SK-N-SH (cell line): ENCODE data around the gene SELENOP. TPM values are rescaled to one million over a fixed set of nuclear protein-coding genes. Genes with fewer than 3 reads are reported as not detected.

Source experiments
- CTCF ChIA-PET: fragments of 300-600, 350-600 bp; formaldehyde crosslinking; extraction: SDS; loops from one replicate; lab custom pipeline; 2021; lab: Yijun Ruan, JAX
- POLR2A ChIA-PET: fragments of 350-600 bp; sonication (Branson Sonifier 250); formaldehyde crosslinking; extraction: SDS; loops from one replicate; lab custom pipeline; 2020; ENCODE audit warnings: antibody characterized with exemption, inconsistent platforms; lab: Yijun Ruan, JAX
- DNase-seq: peaks from one replicate; pipeline ENCODE4 v3.0.0; 2012
- H2AFZ ChIP-seq: fragments of 200-600 bp; sonication (generic); 2 replicates; pipeline ENCODE4 v1.8.1; 2016; ENCODE audit warnings: antibody characterized with exemption, mild to moderate bottlenecking, low read depth
- H3F3A ChIP-seq: fragments of 200-600 bp; sonication (generic); replicated peaks from 2 replicates; pipeline ENCODE3; 2016; ENCODE audit warnings: antibody characterized with exemption, mild to moderate bottlenecking; ENCODE audit not compliant: insufficient read depth
- H3K27ac ChIP-seq, 2 experiments: fragments of 200-500 bp in 1 of 2; fragments of 200-600 bp in 1 of 2; sonication (Bioruptor generic) in 1 of 2; sonication (generic), shearing (Covaris generic) in 1 of 2; 2 replicates each; pipeline versions ENCODE4 v1.5.1 to v1.6.1; 2014 to 2016; ENCODE audit warnings: low read depth in 2 of 2, inconsistent platforms in 1 of 2, low read length in 1 of 2, mild to moderate bottlenecking in 1 of 2, mixed read lengths in 1 of 2
- H3K27me3 ChIP-seq: fragments of 200-600 bp; sonication (generic), shearing (Covaris generic); 2 replicates; pipeline ENCODE4 v1.6.1; 2016; ENCODE audit warnings: mixed run types; ENCODE audit not compliant: insufficient read depth
- H3K36me3 ChIP-seq, 2 experiments: fragments of 200-500 bp in 1 of 2; fragments of 200-600 bp in 1 of 2; sonication (Bioruptor generic) in 1 of 2; sonication (generic) in 1 of 2; replicated peaks in 1 of 2; 2 replicates each; pipeline versions ENCODE3 to v1.5.1; 2014 to 2016; ENCODE audit warnings: low read length in 1 of 2, mild to moderate bottlenecking in 1 of 2; ENCODE audit not compliant: insufficient read depth in 2 of 2, control insufficient read depth in 1 of 2
- H3K4me1 ChIP-seq, 2 experiments: fragments of 200-500 bp in 1 of 2; fragments of 200-600 bp in 1 of 2; sonication (Bioruptor generic) in 1 of 2; sonication (generic), shearing (Covaris generic) in 1 of 2; 2 replicates each; pipeline versions ENCODE4 v1.5.1 to v1.6.1; 2014 to 2016; ENCODE audit warnings: low read depth in 1 of 2, low read length in 1 of 2, mixed run types in 1 of 2; ENCODE audit not compliant: insufficient read depth in 2 of 2, control insufficient read depth in 1 of 2
- H3K4me2 ChIP-seq: fragments of 200-600 bp; sonication (generic), shearing (Covaris generic); 2 replicates; pipeline ENCODE4 v1.6.1; 2017; ENCODE audit warnings: mixed run types
- H3K4me3 ChIP-seq, 2 experiments: fragments of 200-500 bp in 1 of 2; fragments of 200-600 bp in 1 of 2; sonication (Bioruptor generic) in 1 of 2; sonication (generic), shearing (Covaris generic) in 1 of 2; 2 replicates each; pipeline versions ENCODE4 v1.5.1 to v1.8.1; 2014 to 2016; ENCODE audit warnings: low read depth in 2 of 2, inconsistent platforms in 1 of 2, low read length in 1 of 2, mild to moderate bottlenecking in 1 of 2, mixed read lengths in 1 of 2, moderate library complexity in 1 of 2
- H3K79me2 ChIP-seq: fragments of 200-600 bp; sonication (generic); 2 replicates; pipeline ENCODE4 v1.8.1; 2017; ENCODE audit warnings: mild to moderate bottlenecking; ENCODE audit not compliant: insufficient read depth
- H3K9ac ChIP-seq: fragments of 200-600 bp; sonication (generic); 2 replicates; pipeline ENCODE4 v1.6.1; 2017; ENCODE audit warnings: mixed run types
- H3K9me2 ChIP-seq: fragments of 200-600 bp; sonication (generic); 2 replicates; pipeline ENCODE4 v1.6.1; 2017; ENCODE audit warnings: mixed run types
- H3K9me3 ChIP-seq: fragments of 200-600 bp; sonication (generic); 2 replicates; pipeline ENCODE4 v1.6.1; 2017; ENCODE audit warnings: mixed run types, mild to moderate bottlenecking, moderate library complexity
- H4K20me1 ChIP-seq: fragments of 200-600 bp; sonication (generic); 2 replicates; pipeline ENCODE4 v1.6.1; 2017; ENCODE audit warnings: mild to moderate bottlenecking, mixed run types; ENCODE audit not compliant: insufficient read depth
- CHD2 ChIP-seq: fragments of 150-350 bp; IDR thresholded peaks from 2 replicates; pipeline ENCODE4 v1.6.1; 2018; ENCODE audit warnings: low read length; ENCODE audit not compliant: partially characterized antibody
- FOSL2 ChIP-seq: IDR thresholded peaks from 2 replicates; pipeline ENCODE4 v1.4.0; 2012; ENCODE audit warnings: low read depth, mild to moderate bottlenecking, moderate library complexity, borderline replicate concordance
- GABPA ChIP-seq: IDR thresholded peaks from 2 replicates; pipeline ENCODE4 v1.4.0; 2012; ENCODE audit warnings: low read depth, mild to moderate bottlenecking
- GATA2 ChIP-seq: sonication (generic); formaldehyde crosslinking; IDR thresholded peaks from 2 replicates; pipeline ENCODE4 v1.5.0; 2020; ENCODE audit warnings: mild to moderate bottlenecking, missing genetic modification reagents
- JUND ChIP-seq: IDR thresholded peaks from 2 replicates; pipeline ENCODE4 v1.4.0; 2012
- MXI1 ChIP-seq: IDR thresholded peaks from 2 replicates; pipeline ENCODE4 v1.6.1; 2012; ENCODE audit warnings: mild to moderate bottlenecking, low read depth, low read length, improper control_type of control experiment
- NRF1 ChIP-seq: IDR thresholded peaks from 2 replicates; pipeline ENCODE4 v1.6.1; 2012; ENCODE audit warnings: low read depth, mild to moderate bottlenecking, low read length
- RAD21 ChIP-seq: IDR thresholded peaks from 2 replicates; pipeline ENCODE4 v1.6.1; 2012; ENCODE audit warnings: mild to moderate bottlenecking, low read length
- RCOR1 ChIP-seq: fragments of 150-350 bp; IDR thresholded peaks from 2 replicates; pipeline ENCODE4 v1.6.1; 2017; ENCODE audit warnings: antibody characterized with exemption, low read length
- TAF1 ChIP-seq: IDR thresholded peaks from 2 replicates; pipeline ENCODE4 v1.6.1; 2012; ENCODE audit warnings: low read depth, mild to moderate bottlenecking, low read length, moderate library complexity, borderline replicate concordance
- TEAD4 ChIP-seq: IDR thresholded peaks from 2 replicates; pipeline ENCODE4 v1.4.0; 2012; ENCODE audit warnings: mild to moderate bottlenecking, borderline replicate concordance; ENCODE audit not compliant: insufficient read depth
- WGBS: methylation state at CpG from one replicate; pipeline ENCODE4 v1.1.6; 2017; ENCODE audit warnings: low lambda C conversion rate; 5-methylcytosine and 5-hydroxymethylcytosine counted together
- polyA plus RNA-seq, 3 experiments: library from polyadenylated mRNA; depleted of rRNA; stranded (reverse); fragments of >200 nt; gene quantifications; 2 replicates each; pipeline ENCODE4 v1.2.3, GENCODE V29; 2012
- TF ChIP-seq, protein P1 (sequence below): IDR thresholded peaks from 2 replicates; pipeline ENCODE4 v1.4.0; 2012; ENCODE audit warnings: low read depth
- TF ChIP-seq, protein P2 (sequence below): IDR thresholded peaks from 2 replicates; pipeline ENCODE4 v1.4.0; 2012; ENCODE audit warnings: low read depth, borderline replicate concordance
- TF ChIP-seq, protein P3 (sequence below): fragments of 150-350 bp; IDR thresholded peaks from 2 replicates; pipeline ENCODE4 v1.6.1; 2016; ENCODE audit warnings: mild to moderate bottlenecking, low read depth, low read length
- TF ChIP-seq, protein P4 (sequence below): IDR thresholded peaks from 2 replicates; pipeline ENCODE4 v1.4.0; 2012; ENCODE audit warnings: low read depth, borderline replicate concordance

SELENOP gene
- polyA plus RNA-seq, 1 of the 3 experiments (the other 2 are of a cell fraction) = 0.08 TPM

DNA sequence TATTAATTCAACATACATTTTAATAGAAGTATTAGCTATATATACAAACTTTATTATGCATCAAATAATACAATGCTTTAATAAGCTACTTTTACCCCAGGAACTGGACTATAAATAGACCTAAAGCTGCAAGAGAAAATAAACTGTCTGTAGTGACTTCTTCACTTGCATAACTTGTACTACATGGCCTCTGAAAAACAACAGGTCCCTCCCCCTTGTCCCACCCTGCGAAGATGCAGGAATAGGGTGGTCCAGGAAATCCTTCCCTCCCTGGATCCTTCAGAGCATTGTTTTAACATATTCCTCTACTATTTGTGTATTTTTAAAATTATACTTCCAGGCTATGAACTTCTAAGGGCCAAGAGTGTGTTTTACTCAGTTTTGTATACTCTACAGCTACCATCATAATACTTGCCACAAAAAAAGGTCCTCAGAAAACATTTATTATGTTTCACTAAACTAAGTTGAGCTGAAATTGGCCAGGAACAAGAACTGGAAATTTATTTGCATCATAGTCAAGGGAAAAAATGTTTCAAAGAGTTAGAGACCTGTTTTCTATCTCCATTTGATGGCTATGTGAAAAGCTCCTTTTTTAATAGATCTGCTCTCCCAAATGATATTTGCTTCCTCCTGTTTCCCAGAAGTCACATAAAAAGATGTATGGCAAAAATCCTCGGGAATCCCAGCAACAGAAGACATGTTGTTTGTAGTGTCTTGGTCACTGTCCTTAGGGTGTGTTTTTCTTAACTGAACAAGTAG is 15.2 kb upstream of the SELENOP start:
- DNase-seq = no peak
- Histone ChIP-seq H2AFZ (no peak overlapping the region), H3K9ac (no peak overlapping the region), H3K4me1 (no peaks in the 10 kb centered on the region), H4K20me1 (no peaks in the 10 kb centered on the region), H3K4me2 (no peak overlapping the region), H3K27me3 (peaks cover 15% of the 10 kb centered on the region; the same call in 1 of the 2 replicates), H3K36me3 (no peaks in the 10 kb centered on the region), H3K79me2 (no peaks in the 10 kb centered on the region), H3F3A (no peaks in the 10 kb centered on the region), H3K27ac (no peak overlapping the region), H3K9me3 (no peaks in the 10 kb centered on the region), H3K9me2 (no peaks in the 10 kb centered on the region), H3K4me3 (no peak overlapping the region)
- ChIA-PET POLR2A (no interaction called here), CTCF (no interaction called here)
- 0% methylated on average over 2 of the region's 2 CpGs for WGBS
- TF ChIP-seq RCOR1 (no peak), TEAD4 (no peak), NRF1 (no peak), JUND (no peak), GABPA (no peak), MXI1 (no peak), GATA2 (CRISPR knock-in tag) (no peak), CHD2 (no peak), TAF1 (no peak), RAD21 (no peak), FOSL2 (no peak)
- TF ChIP-seq, protein P1, sequence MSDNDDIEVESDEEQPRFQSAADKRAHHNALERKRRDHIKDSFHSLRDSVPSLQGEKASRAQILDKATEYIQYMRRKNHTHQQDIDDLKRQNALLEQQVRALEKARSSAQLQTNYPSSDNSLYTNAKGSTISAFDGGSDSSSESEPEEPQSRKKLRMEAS = no peak
- TF ChIP-seq, protein P2, sequence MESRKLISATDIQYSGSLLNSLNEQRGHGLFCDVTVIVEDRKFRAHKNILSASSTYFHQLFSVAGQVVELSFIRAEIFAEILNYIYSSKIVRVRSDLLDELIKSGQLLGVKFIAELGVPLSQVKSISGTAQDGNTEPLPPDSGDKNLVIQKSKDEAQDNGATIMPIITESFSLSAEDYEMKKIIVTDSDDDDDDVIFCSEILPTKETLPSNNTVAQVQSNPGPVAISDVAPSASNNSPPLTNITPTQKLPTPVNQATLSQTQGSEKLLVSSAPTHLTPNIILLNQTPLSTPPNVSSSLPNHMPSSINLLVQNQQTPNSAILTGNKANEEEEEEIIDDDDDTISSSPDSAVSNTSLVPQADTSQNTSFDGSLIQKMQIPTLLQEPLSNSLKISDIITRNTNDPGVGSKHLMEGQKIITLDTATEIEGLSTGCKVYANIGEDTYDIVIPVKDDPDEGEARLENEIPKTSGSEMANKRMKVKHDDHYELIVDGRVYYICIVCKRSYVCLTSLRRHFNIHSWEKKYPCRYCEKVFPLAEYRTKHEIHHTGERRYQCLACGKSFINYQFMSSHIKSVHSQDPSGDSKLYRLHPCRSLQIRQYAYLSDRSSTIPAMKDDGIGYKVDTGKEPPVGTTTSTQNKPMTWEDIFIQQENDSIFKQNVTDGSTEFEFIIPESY = no peak
- TF ChIP-seq, protein P3, sequence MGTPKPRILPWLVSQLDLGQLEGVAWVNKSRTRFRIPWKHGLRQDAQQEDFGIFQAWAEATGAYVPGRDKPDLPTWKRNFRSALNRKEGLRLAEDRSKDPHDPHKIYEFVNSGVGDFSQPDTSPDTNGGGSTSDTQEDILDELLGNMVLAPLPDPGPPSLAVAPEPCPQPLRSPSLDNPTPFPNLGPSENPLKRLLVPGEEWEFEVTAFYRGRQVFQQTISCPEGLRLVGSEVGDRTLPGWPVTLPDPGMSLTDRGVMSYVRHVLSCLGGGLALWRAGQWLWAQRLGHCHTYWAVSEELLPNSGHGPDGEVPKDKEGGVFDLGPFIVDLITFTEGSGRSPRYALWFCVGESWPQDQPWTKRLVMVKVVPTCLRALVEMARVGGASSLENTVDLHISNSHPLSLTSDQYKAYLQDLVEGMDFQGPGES = no peak
- TF ChIP-seq, protein P4, sequence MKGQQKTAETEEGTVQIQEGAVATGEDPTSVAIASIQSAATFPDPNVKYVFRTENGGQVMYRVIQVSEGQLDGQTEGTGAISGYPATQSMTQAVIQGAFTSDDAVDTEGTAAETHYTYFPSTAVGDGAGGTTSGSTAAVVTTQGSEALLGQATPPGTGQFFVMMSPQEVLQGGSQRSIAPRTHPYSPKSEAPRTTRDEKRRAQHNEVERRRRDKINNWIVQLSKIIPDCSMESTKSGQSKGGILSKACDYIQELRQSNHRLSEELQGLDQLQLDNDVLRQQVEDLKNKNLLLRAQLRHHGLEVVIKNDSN = no peak
